Transverse colon (tissue), 4 donors: Measurements from ENCODE around the gene ANO9. TPM values are rescaled to one million over a fixed set of nuclear protein-coding genes. Genes with fewer than 3 reads are reported as not detected.
A peak's percentile ranks its signal among the peaks of the same experiment; 100 is the strongest.

Source experiments
- DNase-seq: peaks from one replicate; pipeline ENCODE4 v3.0.0-alpha.2; 2019
- H3K27ac ChIP-seq, 4 donors: fragments of 200-600 bp; sonication (generic); 2 replicates each; pipeline ENCODE4 v1.5.1; 2016 to 2018; ENCODE audit warnings: inconsistent platforms in 4 of 4
- H3K27me3 ChIP-seq: fragments of 200-600 bp; sonication (generic); 2 replicates; pipeline ENCODE4 v1.5.1; 2017; ENCODE audit warnings: inconsistent platforms
- H3K36me3 ChIP-seq, 4 donors: fragments of 200-600 bp; sonication (generic); 2 replicates each; pipeline ENCODE4 v1.5.1; 2017 to 2019; ENCODE audit warnings: inconsistent platforms in 4 of 4
- H3K4me1 ChIP-seq, 4 donors: fragments of 200-600 bp; sonication (generic); 2 replicates each; pipeline ENCODE4 v1.5.1; 2017 to 2020; ENCODE audit warnings: inconsistent platforms in 4 of 4
- H3K4me3 ChIP-seq, 4 donors: fragments of 200-600 bp; sonication (generic); 1 replicate in 1 of 4; 2 replicates in 3 of 4; pipeline versions ENCODE4 v1.5.1 to v1.6.1; 2017 to 2019; ENCODE audit warnings: inconsistent platforms in 4 of 4
- H3K9me3 ChIP-seq, 2 donors: fragments of 200-600 bp; sonication (generic); 2 replicates each; pipeline ENCODE4 v1.5.1; 2017 to 2019; ENCODE audit warnings: inconsistent platforms in 2 of 2
- EP300 ChIP-seq: sonication (generic); formaldehyde crosslinking; IDR thresholded peaks from one replicate; pipeline ENCODE4 v1.6.1; 2017; ENCODE audit warnings: antibody characterized with exemption, low read depth
- POLR2A ChIP-seq: fragments of 450-650 bp; IDR thresholded peaks from one replicate; pipeline ENCODE4 v1.6.1; 2016; ENCODE audit warnings: antibody characterized with exemption, mild to moderate bottlenecking, moderate library complexity
- POLR2AphosphoS5 ChIP-seq, 3 donors: sonication (generic); formaldehyde crosslinking; IDR thresholded peaks; one replicate each; pipeline ENCODE4 v1.6.1; 2016; ENCODE audit warnings: antibody characterized with exemption in 3 of 3
- WGBS, 2 donors: methylation state at CpG; one replicate each; pipeline ENCODE4 v1.1.5; 2018; ENCODE audit warnings: low coverage in 1 of 2; 5-methylcytosine and 5-hydroxymethylcytosine counted together
- in situ Hi-C, 4 donors: fragments of 200-750 bp; cut with MboI; loops; one replicate each; pipeline versions ENCODE4 v1.15.0 to v1.15.1; 2017; ENCODE audit warnings: low sequenced_read_pairs in 3 of 4, low pct_ligation_motif_present in 1 of 4, low pct_unique_long_range_greater_than_20kb in 1 of 4
- intact Hi-C: fragments of 100-400 bp; cut with DNase I; formaldehyde crosslinking; loops from one replicate; pipeline ENCODE4 v1.15.1; 2023; ENCODE audit warnings: low total_unique reads
- total RNA-seq, 4 donors: library from RNA; depleted of rRNA; stranded (reverse); fragments of >200 nt; gene quantifications; one replicate each; pipeline ENCODE4 v1.1.0, GENCODE V29; 2016
- TF ChIP-seq, protein P1 (sequence below), 5 experiments: fragments of 200-600 bp in 3 of 5; fragments of 450-650 bp in 2 of 5; sonication (generic) in 3 of 5; IDR thresholded peaks; 1 replicate in 2 of 5; 2 replicates in 3 of 5; pipeline ENCODE4 v1.5.1; 2016 to 2017; ENCODE audit warnings: antibody characterized with exemption in 5 of 5, inconsistent platforms in 3 of 5, mild to moderate bottlenecking in 2 of 5, moderate library complexity in 1 of 5

ANO9 gene
- total RNA-seq, 4 donors from 2014 or later: 117 to 490 (median 296) TPM

DNA sequence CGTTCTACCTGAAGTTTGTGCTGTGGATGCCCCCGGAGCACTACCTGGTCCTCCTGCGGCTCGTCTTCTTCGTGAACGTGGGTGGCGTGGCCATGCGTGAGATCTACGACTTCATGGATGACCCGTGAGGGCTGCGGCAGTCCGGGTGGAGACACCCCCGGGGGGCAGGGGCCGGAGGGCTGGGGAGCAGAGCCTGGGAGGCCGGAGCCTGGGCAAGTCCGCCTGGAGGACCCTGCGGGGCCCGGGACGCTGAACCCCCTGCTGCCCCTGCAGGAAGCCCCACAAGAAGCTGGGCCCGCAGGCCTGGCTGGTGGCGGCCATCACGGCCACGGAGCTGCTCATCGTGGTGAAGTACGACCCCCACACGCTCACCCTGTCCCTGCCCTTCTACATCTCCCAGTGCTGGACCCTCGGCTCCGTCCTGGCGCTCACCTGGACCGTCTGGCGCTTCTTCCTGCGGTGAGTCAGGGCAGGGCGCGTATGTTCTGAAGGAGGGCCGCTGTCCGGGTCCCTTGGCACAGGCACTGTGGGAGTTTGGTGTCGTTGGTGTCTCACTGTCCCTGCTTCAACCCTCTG, 47.9 kb upstream of the ANO9 start:
- 95% methylated on average over 37 of the region's 37 CpGs; no CpG with 5 or more reads in 1 of the 2 donors for WGBS, 2 donors
- H3K36me3 ChIP-seq: peaks cover 0 to 4% (median 0%) of the 10 kb centered on the region in 4 donors

DNA sequence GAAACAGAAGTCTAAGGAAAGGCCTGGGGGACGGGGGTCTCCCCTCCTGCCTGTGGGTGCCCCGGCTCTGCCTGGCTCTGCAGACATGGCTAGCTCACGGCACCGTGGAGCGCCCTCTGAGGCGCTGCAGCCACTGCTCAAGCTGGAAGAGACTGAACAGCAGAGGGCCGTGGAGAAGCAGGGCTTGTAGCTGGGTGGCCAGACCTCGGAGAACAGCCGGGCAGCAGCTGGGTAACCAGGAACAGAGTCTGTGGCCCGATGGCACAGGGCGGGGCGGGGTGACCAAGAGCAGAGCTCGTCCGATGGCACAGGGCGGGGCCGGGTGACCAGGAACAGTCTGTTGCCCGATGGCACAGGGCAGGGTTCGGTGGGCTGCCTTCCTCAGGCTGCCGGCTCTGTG, 47.2 kb upstream of the ANO9 start:
- TF ChIP-seq POLR2AphosphoS5 (IDR thresholded peaks at IDR 0.05) (peak in 1 of 3 donors; percentile 21), POLR2A (no peak)
- in situ Hi-C loops: no loop called here

More for the DNA sequence above, 47.9 kb upstream of the ANO9 start:
- no peak for TF ChIP-seq POLR2AphosphoS5 (IDR thresholded peaks at IDR 0.05)
- TF ChIP-seq, protein P1, sequence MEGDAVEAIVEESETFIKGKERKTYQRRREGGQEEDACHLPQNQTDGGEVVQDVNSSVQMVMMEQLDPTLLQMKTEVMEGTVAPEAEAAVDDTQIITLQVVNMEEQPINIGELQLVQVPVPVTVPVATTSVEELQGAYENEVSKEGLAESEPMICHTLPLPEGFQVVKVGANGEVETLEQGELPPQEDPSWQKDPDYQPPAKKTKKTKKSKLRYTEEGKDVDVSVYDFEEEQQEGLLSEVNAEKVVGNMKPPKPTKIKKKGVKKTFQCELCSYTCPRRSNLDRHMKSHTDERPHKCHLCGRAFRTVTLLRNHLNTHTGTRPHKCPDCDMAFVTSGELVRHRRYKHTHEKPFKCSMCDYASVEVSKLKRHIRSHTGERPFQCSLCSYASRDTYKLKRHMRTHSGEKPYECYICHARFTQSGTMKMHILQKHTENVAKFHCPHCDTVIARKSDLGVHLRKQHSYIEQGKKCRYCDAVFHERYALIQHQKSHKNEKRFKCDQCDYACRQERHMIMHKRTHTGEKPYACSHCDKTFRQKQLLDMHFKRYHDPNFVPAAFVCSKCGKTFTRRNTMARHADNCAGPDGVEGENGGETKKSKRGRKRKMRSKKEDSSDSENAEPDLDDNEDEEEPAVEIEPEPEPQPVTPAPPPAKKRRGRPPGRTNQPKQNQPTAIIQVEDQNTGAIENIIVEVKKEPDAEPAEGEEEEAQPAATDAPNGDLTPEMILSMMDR (IDR thresholded peaks at IDR 0.05): no peak
- Histone ChIP-seq H3K27ac (no peak overlapping the region), H3K4me1 (peaks cover 0 to 5% (median 4%) of the 10 kb centered on the region in 4 donors), H3K27me3 (no peaks in the 10 kb centered on the region), H3K4me3 (no peak overlapping the region), H3K9me3 (no peaks in the 10 kb centered on the region)
- in situ Hi-C loops (no loop called here), intact Hi-C loops (no loop called here)
- DNase-seq: no peak

DNA sequence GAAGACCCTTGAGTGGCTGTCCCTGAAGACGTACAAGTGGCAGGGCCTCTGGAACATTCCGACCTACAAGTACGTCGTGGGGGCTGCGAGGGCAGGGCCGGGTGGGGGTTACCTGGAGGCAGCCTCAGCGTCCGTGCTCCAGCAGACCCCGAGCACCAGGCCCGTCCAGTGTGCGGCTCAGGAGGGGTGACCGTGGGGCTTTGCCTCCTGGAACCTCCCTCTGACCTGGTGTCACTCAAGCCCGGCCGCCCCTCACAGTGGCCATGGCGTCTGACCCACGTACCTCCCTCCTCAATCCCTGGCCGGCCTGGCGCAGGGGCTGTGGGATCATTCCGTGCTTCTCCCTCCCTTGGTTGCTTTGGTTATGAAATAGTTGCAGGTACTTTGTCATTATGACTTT, 46.8 kb upstream of the ANO9 start:
- Histone ChIP-seq H3K27me3 (no peaks in the 10 kb centered on the region), H3K27ac (peak overlapping the region in 1 of 4 donors; percentile 14), H3K4me1 (peaks cover 0 to 5% (median 4%) of the 10 kb centered on the region in 4 donors), H3K36me3 (no peaks in the 10 kb centered on the region), H3K4me3 (no peak overlapping the region), H3K9me3 (no peaks in the 10 kb centered on the region)
- in situ Hi-C loops: no loop called here
- TF ChIP-seq, protein P1 (IDR thresholded peaks at IDR 0.05): no peak
- TF ChIP-seq EP300: no peak
- no peak for TF ChIP-seq POLR2AphosphoS5 (IDR thresholded peaks at IDR 0.05)
- TF ChIP-seq POLR2A: no peak
- 95% methylated on average over 13 of the region's 19 CpGs; no CpG with 5 or more reads in 1 of the 2 donors for WGBS, 2 donors
- intact Hi-C loops: no loop called here
- DNase-seq: no peak

More for the DNA sequence above, 47.2 kb upstream of the ANO9 start:
- 80% methylated on average over 19 of the region's 19 CpGs; no CpG with 5 or more reads in 1 of the 2 donors for WGBS, 2 donors
- Histone ChIP-seq H3K27ac (peak overlapping the region in 1 of 4 donors; percentile 14), H3K4me1 (peaks cover 0 to 5% (median 4%) of the 10 kb centered on the region in 4 donors), H3K4me3 (no peak overlapping the region), H3K9me3 (no peaks in the 10 kb centered on the region), H3K36me3 (no peaks in the 10 kb centered on the region), H3K27me3 (no peaks in the 10 kb centered on the region)
- intact Hi-C loops: no loop called here
- DNase-seq: peak; percentile 46

DNA sequence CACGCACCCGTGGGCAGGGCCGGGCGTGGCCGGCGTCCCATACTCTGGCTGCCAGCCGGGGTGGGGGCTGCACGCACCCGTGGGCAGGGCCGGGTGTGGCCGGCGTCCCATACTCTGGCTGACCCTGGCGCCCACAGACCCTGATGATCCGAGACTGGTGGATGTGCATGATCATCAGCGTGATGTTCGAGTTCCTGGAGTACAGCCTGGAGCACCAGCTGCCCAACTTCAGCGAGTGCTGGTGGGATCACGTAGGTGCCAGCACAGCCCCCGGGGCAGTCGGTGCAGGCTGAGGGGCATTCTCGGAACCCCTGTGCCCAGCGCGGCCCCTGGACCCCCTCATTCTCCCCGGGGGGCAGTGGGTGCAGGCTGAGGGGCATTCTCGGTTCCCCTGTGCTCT, 46.3 kb upstream of the ANO9 start:
- H3K36me3 ChIP-seq: no peaks in the 10 kb centered on the region

More for the DNA sequence above, 46.3 kb upstream of the ANO9 start:
- intact Hi-C loops: no loop called here
- in situ Hi-C loops: no loop called here
- Histone ChIP-seq H3K4me3 (no peak overlapping the region), H3K27me3 (no peaks in the 10 kb centered on the region), H3K27ac (no peak overlapping the region), H3K4me1 (peaks cover 0 to 5% (median 4%) of the 10 kb centered on the region in 4 donors), H3K9me3 (no peaks in the 10 kb centered on the region)
- WGBS, 2 donors: 79% methylated on average over 23 of the region's 25 CpGs; no CpG with 5 or more reads in 1 of the 2 donors
- no peak for DNase-seq
- TF ChIP-seq POLR2A (no peak), EP300 (no peak), POLR2AphosphoS5 (IDR thresholded peaks at IDR 0.05) (no peak)
- TF ChIP-seq, protein P1 (IDR thresholded peaks at IDR 0.05): no peak
